ENCODE results near the gene UBAC2.
"Not testable (repeated sequence)": the region's sequence is repeated elsewhere in the genome, so short reads cannot be mapped to it uniquely, and the experiment has no call there.

The UBAC2 gene

GRCh38 chr13:99214731-99215130, 14.1 kb downstream of the UBAC2 start:
- no peak for DNase-seq (ENCODE audit: low read depth)

- DNase-seq (ENCODE audit: low read depth) = no peak
Observed at GRCh38 chr13:99215184-99215830, 14.7 kb downstream of the UBAC2 start.

GRCh38 chr13:99217461-99218110, 16.9 kb downstream of the UBAC2 start:
- no peak for DNase-seq (ENCODE audit: low read depth)

GRCh38 chr13:99218126-99218525, 17.5 kb downstream of the UBAC2 start:
- no peak for DNase-seq (ENCODE audit: low read depth)

DNA sequence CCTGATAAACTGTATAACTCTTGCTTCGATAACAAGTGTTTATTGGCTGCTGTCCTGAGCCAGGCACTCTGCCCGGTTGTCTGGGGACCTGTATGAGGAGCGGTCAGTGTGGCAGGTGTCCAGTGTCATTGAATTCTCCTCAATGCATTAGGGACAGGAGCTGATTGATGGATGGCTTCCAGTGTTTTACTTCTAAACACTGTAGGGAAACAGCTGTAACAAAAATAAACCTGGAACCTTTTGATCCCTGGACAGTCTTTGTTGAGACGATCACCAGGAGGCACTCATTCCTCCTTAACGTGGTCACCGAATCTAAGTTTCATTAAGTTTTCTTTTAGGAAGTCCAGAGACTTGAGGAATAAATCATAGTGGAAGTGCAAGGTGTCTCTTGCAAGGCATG, 17.9 kb downstream of the UBAC2 start:
- no peak for DNase-seq (ENCODE audit: low read depth)

DNA sequence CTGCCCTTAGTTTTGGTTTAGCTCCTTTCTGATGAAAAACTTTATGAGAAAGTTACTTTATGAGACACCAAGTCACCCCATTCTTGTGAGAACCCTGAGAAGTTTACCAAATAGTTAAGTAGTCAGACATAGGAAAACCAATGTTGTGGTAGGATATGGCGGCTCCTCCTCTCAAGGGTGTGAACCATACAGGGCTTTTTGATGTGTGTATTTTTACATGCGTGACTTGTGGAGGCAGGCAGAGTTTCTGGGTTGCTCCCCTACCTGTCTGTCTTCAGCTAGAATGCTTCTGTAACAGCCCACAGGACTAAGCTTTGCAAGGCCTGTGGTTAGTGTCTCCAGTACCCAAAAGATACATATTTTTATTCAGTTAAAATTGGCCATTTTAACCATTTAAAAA, 18.3 kb downstream of the UBAC2 start:
- no peak for DNase-seq (ENCODE audit: low read depth)

GRCh38 chr13:99220199-99220935, 19.7 kb downstream of the UBAC2 start:
- DNase-seq (ENCODE audit: low read depth) = no peak

GRCh38 chr13:99221567-99222239, 21.0 kb downstream of the UBAC2 start:
- no peak for DNase-seq (ENCODE audit: low read depth)

DNA sequence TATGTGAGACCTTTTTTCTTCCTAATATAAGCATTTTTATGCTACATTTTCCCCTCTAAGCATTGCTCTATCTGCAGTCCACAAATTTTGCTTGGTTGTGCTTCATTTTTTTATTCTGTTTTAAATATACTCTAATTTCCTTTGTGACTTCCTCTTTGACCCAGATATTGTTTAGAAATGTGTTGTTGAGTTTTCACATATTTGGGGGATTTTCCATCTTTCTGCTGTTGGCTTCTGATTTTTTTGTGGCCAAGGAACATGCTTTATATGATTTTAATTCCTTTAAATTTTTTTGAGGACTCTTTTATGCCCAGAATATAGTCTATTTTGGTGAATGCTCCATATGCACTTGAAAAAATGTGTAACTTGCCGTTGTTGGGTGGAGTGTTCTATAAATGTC, 22.9 kb downstream of the UBAC2 start:
- no peak for DNase-seq (ENCODE audit: low read depth)

GRCh38 chr13:99224021-99224420, 23.4 kb downstream of the UBAC2 start:
- DNase-seq (ENCODE audit: low read depth) = no peak

GRCh38 chr13:99225078-99225477, 24.4 kb downstream of the UBAC2 start:
- DNase-seq (ENCODE audit: low read depth) = no peak

GRCh38 chr13:99226513-99226912, 25.9 kb downstream of the UBAC2 start:
- DNase-seq (ENCODE audit: low read depth) = no peak

GRCh38 chr13:99227331-99227900, 26.8 kb downstream of the UBAC2 start:
- no peak for DNase-seq (ENCODE audit: low read depth)

DNA sequence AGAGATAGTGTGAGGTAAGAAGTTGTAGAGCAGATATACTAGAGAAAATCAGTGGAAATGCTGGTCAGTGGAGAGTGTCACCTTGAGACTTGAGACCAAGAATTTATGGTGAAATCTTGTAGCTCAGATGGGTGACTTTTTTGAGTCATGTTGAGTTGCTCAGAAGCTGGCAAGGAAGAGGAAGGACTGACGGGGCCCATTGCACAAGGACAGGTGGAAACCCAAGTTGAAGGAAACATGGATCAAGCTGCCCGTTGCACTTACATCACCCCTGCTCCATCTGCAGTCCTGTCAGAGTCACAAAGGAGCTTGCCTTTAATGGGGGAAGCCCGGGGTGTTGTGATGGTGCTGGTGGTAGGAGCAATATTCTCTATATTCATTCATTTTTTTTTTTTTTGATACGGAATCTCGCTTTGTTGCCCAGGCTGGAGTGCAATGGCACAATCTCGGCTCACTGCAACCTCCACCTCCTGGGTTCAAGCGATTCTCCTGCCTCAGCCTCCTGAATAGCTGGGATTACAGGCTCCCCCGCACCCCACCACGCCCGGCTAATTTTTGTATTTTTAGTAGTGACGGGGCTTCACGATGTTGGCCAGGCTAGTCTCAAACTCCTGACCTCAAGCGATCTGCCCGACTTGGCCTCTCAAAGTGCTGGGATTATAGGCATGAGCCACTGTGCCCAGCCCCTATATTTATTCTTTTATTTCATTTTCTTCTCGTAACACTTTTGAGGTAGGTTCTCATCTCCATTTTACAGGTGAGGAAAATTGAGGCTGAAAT, 27.4 kb downstream of the UBAC2 start:
- no peak for DNase-seq (ENCODE audit: low read depth)

- peak; percentile 70 for DNase-seq (ENCODE audit: low read depth)
Observed at GRCh38 chr13:99228737-99229691, 28.4 kb downstream of the UBAC2 start.

DNA sequence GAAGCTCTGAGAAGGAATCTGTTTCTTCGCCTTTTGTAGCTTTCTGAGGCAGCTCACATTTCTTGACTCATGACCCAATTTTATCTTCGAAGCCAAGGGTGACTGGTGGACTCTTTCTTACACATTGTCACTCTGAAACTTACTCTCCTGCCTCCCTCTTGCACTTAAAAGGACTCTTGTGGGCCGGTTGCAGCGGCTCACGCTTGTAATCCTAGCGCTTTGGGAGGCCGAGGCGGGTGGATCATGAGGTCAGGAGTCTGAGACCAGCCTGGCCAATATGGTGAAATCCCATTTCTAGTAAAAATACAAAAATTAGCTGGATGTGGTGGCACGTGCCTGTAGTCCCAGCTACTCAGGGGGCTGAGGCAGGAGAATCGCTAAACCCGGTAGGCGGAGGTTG, 29.9 kb downstream of the UBAC2 start:
- not testable (repeated sequence) for DNase-seq (ENCODE audit: low read depth)

GRCh38 chr13:99230991-99231390, 30.3 kb downstream of the UBAC2 start:
- no peak for DNase-seq (ENCODE audit: low read depth)

DNA sequence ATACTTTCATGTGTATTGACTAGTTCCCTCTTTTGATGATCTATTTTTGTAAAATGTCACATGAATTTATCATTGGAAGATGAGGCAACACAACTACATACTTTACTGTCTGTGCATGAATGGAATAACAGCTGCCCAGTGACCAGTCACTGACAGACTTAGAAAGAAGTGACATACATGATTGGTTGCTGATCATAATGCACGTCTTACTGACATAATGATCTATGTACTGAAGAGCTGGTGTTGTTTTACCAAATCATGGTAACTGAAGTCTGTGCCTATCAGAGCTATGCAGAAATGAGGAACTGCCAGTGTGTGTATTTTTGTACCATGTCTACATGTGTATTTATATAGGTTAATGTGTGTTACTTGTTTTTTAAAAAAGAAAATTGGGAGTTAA, 31.1 kb downstream of the UBAC2 start:
- no peak for DNase-seq (ENCODE audit: low read depth)

- no peak for DNase-seq (ENCODE audit: low read depth)
Observed at GRCh38 chr13:99237981-99238662, 37.5 kb downstream of the UBAC2 start.

DNA sequence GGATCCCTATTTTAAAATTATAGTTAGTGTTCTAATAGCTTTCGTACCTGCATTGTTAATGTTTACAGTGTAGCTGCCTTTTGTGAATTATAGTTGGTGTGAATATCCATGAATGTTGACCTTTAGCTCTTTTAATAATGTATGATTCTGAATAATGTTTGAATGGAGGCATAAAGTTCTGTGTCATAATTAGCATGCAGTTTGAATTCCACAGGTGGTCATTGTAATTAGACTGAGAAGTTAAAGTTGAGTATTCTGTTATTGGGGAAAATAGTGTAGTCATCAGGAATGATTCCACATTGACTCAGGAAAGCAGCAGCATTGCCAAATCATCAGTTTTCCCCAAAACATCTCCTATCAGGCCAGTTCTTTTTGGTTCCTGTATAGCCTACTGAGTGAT, 45.4 kb downstream of the UBAC2 start:
- DNase-seq (ENCODE audit: low read depth) = no peak

Measured in GM04504 (cell line).